NCI-H510A treated with DMSO at 0.1 percent for 48 hours (cell line): ENCODE results near the gene ANK3.

ENCODE experiments used
- DNase-seq: peaks from one replicate; lab custom pipeline; 2025; lab: John Stamatoyannopoulos, UW

The ANK3 gene

GRCh38 chr10:60224066-60224705, 165.5 kb downstream of the ANK3 start:
- no peak for DNase-seq

DNA sequence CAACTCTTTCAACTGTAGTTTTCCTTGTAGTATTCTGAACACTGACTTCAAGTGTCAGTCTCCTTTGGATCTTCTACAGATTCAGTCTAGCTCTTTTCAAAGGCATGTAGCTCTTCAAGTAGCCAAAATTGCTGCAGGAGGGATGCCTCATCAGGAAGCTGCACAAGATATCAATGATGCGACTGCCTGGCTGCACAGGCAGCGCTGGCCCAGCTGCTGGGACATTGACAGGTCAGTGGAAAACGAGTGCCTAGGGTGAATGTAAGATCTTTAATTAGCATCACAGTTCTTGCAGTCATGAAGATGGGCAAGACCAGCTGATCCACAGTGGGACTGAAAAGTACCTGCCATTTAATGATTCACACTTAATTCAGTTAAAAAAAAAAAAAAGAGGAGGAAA, 167.6 kb downstream of the ANK3 start:
- DNase-seq = no peak

DNA sequence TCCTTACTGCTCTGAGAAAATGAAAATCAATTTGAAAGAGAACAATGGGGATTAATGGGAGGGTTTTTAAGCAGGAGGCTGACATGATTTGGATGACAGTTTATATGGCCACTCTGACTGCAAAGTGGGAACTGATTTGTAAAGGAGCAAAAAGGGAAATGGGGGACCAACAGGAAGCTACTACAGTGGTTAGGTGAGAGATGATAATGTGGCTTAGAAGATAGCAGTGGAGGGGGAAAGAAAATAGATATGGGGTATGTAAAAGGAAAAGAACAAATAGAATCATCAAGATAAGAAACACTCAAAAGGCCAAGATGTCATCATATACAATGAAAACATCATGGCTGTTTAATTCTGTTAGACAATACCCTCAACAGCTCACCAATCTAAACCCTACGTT, 177.5 kb downstream of the ANK3 start:
- no peak for DNase-seq

DNA sequence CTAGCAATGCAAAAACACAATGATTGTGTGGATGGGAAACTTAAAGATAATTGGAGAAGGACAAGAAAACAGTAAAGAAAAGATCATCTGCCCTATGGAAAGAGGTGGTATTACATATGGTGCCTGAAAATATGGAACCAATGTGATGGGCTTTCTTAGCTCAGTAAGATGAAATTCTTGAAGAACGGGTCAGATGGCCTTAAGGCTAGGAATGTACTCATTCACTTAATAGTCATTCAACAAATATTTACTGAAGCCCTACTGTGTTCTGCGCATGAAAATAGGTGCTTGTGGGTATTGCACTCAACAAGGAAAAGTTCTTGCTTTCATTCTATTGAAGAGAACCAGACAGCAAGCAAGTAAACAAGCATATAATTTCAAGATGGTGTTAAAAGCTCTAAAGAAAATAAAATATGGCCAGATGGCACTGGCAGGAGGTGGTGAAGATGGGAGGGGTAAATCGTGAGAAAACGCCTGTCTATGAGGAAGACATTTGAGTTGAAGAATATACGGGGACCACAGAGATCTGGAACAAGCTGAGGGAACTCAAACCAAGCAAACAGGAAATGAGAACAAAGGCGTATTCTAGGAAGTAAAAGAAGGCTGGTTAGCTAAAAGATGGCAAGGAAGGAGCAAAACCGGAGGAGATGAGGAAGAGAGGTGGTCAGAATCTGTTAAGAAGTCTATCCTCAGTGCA, 179.7 kb downstream of the ANK3 start:
- no peak for DNase-seq

GRCh38 chr10:60208676-60209269, 180.9 kb downstream of the ANK3 start:
- DNase-seq = peak; percentile 48

- DNase-seq = no peak
These were observed 181.8 kb downstream of the ANK3 start for GRCh38 chr10:60207894-60208293.

GRCh38 chr10:60206735-60207134, 182.9 kb downstream of the ANK3 start:
- DNase-seq = no peak

GRCh38 chr10:60205741-60206140, 183.9 kb downstream of the ANK3 start:
- no peak for DNase-seq

DNA sequence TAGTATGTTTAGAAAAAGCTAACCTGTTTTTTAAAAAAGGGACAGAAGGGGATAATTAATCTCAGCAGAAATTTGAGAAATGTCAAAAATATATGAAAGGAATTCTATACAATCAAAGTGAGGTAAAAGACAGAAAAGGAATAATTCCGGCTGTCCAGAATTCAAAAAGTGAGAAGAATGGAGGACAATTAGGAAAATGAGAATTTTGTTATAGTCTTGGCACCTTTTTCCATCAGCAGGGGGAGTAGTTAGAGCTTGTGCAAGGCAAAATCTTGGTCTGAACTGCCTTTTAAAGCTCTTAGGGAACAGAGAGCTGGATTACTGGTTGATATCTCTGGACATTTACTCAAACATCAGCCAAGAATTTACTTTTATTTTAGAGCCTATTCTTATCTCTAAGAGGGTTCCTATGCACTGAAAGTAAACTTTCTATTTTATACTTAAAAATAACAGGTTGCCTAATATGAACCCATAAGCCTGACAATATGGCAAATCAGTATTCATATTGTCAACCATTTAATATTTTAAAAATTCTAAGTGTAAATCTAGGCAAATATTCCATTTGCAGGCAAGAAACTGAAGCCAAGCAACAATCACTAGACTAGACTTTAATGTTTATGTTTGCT, 185.6 kb downstream of the ANK3 start:
- DNase-seq = no peak

DNA sequence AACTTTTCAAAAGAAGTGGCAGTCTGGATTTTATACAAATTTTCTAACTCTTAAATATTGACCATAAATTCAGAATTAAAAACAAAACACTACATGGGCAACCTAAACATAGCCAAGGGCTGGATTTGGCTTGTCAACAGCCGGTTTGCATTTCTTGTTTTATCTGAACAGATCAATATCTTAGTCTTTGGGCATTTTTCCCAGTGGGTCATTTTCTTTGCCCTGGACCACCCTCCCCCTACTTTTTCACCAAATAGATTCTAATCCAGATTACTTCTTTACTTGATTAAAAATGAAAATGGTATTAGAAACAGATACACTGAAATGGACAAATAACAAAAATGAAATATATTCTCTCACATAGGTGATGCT, 189.0 kb downstream of the ANK3 start:
- no peak for DNase-seq

- peak; percentile 37 for DNase-seq
These were observed 189.5 kb downstream of the ANK3 start for GRCh38 chr10:60200012-60200681.

DNA sequence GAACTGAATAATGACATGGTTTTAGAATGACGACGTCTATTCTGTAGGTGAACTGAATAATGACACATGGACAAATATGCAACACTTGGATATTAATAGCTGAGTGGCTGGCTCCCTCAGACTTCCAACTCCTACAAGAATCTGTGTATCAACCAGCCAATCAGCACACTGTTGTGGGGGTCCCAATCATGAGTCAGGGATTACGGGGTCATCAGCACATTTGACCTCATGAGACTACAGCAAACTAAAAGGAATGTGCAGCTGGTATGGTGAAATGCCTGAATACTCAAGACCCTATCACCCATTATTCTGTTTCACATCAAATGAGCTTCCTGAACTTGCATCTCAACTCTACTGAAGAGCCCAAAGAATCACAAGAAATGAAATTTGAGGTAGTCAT, 192.5 kb downstream of the ANK3 start:
- DNase-seq = no peak

GRCh38 chr10:60194421-60194820, 195.3 kb downstream of the ANK3 start:
- DNase-seq = no peak

DNA sequence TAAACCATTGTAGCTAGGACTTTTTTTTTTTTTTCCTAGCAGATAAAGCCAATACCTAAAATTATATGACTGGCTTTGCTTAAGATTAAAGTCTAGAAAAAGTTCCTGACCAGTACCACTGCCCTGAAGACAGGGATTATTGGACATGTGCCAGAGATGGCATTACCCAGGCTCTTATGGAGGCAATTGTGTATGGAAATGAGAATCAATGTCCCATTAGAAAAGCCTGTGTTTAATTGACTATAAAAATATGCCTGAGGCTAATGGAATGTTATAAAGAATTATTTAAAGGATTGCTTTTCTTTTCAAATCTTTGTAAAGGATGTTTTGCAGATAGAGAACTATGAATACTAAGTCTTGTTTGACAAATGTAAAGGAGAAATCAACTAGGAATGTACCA, 196.7 kb downstream of the ANK3 start:
- DNase-seq = no peak

DNA sequence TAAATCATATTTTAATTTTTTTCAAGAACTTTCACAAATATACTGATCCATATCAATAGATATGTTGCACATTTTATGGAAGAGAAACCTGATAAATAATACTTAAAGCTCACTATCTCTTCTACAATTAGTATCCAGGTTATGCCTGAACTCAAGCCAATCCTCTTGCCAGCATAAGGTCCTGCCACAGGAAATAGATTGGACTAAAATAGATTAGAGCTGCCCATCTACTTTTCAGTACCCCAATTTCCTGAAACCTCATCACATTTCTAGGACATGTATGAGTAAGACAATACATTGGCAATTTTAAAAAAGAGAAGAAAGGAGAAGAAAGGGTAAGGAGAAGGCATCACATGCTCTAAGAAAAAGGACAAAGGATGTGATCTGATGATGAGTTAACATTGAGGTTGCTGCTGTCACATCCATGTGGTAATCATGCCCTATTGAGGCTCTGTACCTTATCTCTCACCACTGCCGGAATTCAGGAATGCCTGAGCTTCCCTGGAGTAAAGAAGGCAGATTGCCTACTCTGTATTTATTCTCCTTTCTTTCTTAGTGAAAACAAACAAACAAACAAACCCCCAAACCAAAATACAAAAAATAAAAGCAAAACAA, 199.7 kb downstream of the ANK3 start:
- no peak for DNase-seq

GRCh38 chr10:60188548-60188947, 201.1 kb downstream of the ANK3 start:
- no peak for DNase-seq

GRCh38 chr10:60187691-60188090, 202.0 kb downstream of the ANK3 start:
- DNase-seq = no peak

DNA sequence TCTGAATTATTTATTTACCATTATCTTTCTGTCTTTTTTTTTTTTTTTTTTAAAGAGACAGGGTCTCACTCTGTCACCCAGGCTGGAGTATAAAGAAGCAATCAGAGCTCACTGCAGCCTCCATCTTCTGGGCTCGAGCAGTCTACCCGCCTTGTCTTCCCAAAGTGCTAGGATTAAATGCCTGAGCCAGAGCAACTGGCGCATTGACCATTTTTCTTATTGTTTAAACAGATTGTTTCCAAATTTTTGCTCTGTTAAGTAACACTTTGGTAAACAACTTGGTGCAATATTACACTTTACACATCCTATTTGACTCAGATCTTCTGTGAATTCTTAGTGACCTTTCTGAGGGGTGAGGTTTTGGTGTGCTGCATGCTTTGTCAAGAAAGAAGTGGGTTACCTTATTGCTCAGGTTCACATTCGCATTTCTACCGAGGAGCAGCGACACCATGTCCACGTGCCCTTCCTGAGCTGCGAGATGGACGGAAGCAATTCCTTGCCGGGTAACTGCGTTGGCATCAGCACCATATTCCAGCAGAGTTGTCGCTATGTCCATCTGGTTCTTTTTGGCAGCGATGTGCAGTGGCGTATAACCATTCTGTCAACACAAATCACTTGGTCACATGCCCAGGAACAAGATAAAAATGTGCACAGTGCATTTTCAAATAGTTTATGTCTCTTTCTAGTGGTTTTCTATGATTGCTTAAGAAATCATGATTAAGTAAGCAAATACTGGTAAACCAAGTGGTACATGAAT, 203.2 kb downstream of the ANK3 start:
- DNase-seq = no peak

- DNase-seq = no peak
These were observed 204.3 kb downstream of the ANK3 start for GRCh38 chr10:60185421-60185820.

DNA sequence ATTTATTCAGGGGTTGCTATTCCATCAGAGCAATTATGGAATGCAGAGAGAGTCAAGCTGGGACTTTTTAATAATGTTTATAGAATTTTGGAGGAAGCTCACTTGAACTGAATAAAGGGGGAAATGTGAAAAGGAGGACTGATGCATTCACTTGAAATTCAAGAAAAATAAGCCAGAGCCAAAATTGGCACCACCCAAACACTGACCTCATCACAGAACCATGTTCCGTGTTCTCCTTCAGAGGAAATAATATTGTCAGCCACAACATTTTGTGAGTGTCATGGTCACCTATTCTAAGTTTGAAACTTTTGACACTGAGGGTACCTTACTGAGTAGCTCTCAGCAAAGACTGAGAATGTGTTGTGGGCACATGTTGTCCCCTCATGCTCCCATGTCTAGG, 207.0 kb downstream of the ANK3 start:
- DNase-seq = no peak

- DNase-seq = no peak
These were observed 212.8 kb downstream of the ANK3 start for GRCh38 chr10:60176925-60177324.
